ENCODE data around the gene C6orf141. TPM values are rescaled to one million over a fixed set of nuclear protein-coding genes. Genes with fewer than 3 reads are reported as not detected.

C6orf141 gene
- total RNA-seq, 1 experiment from 2014 or later: 43.8 TPM

DNA sequence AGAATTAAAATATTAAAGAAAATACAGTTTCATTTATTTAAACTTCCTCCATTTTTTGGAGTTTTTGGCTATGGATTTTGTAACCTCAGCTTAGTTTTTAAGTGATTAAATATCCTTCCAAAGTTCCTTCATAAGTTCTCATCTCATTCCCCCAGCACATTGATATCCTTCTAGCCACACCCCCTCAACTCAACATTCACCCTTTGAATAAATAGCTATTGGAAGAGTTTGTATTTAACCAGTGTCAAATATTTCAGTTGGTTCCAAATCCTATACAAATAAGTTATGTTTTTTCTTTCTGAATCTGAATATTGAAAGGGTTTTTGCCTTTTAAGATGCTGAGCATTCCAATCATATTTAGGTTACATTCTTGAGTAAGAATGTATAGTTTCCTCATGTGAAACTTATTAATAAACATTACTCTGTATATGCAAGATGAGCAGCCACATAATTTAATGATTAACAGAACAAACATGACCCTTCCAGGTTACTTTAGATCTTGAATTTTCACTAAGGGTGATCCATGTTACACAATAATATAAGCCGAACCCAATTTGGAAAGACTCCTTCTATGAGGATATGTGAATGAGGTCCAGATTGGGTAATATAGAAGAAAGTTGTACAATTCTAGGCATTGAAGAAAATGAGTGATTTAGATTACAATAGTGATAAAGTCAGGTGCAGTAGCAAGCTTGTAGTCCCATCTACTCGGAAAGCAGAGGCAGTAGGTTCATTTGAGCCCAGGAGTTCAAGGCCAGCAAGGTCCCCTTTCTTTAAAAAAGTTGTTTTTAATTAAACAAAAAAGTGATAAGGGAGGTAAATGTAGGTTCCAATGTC is 37.1 kb upstream of the C6orf141 start:
- Histone ChIP-seq H3K9me3 (ENCODE audit: low read length) (no peaks in the 10 kb centered on the region), H3K27me3 (ENCODE audit: low read length) (no peaks in the 10 kb centered on the region), H4K20me1 (ENCODE audit: low read length) (no peaks in the 10 kb centered on the region), H2AFZ (ENCODE audit: low read length) (no peak overlapping the region), H3F3A (ENCODE audit: low read length, unreplicated experiment) (peaks cover 4% of the 10 kb centered on the region), H3K27ac (ENCODE audit: low read length) (no peak overlapping the region), H3K4me3 (ENCODE audit: low read length) (no peak overlapping the region), H3K9ac (ENCODE audit: low read length) (no peak overlapping the region), H3K79me2 (ENCODE audit: low read length) (no peaks in the 10 kb centered on the region), H3K4me1 (ENCODE audit: insufficient read depth, low read length) (peaks cover 34% of the 10 kb centered on the region), H3K36me3 (ENCODE audit: low read depth, low read length) (no peaks in the 10 kb centered on the region), H3K9me2 (replicated peaks; ENCODE audit: low read length) (no peaks in the 10 kb centered on the region), H3K4me2 (ENCODE audit: low read length) (no peak overlapping the region)
- ChIA-PET CTCF (interaction anchor here (1.1 kb wide), 1 partner anchor 18 kb away, joined by 3 read pairs; no protein-coding TSS in a partner anchor), POLR2A (ENCODE audit: unreplicated experiment) (no interaction called here)
- BruUV-seq (replicated peaks): no TSS peak
- ATAC-seq (no peak), DNase-seq (peak; percentile 35)
- intact Hi-C loops (cut with micrococcal nuclease): no loop called here
- TF ChIP-seq EZH2 (IDR thresholded peaks at IDR 0.05; ENCODE audit: low read length, unreplicated experiment) (no peak), CTCF (conservative IDR thresholded peaks at IDR 0.05; ENCODE audit: low read depth, low read length) (no peak), EZH2phosphoT487 (IDR thresholded peaks at IDR 0.05; ENCODE audit: borderline replicate concordance, low read length) (no peak)

DNA sequence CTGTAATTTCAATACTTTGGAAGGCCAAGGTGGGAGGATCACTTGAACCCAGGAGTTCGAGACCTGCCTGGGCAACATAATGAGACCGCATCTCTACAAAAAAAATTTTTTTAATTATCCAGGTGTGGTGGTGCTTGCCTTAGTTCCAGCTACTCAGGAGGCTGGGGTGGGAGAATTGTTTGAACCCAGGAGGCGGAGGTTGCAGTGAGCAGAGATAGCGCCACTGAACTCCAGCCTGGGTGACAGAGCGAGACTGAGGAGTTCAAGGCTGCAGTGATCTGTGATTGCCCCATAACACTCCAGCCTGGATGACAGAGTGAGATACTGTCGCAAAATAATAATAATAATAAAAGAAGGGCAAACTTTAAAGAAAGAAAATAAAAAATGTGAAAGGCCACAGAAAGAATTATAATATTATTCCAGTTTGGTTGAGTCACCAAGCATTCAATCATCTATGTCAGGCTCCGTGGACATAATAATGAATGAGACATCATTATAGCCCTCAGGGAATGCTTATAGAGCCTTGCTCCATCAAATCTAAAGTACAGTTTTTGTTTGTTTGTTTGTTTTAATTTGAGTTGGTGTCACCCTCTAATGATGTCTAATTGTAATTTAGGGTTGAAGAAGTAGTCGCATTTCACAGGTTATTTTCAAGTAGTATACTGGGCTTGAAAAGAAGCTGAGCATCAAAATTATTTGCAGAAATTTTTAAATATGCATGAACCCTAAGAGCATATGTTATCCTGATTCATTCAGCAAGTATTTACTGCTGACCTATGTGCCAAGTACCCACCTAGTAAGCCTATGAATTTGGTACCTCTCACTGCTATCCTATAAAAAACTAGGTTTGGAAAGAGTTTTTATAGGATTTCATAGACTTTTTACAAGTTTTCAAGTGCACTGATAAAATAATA is 35.6 kb upstream of the C6orf141 start:
- intact Hi-C loops (cut with micrococcal nuclease): no loop called here
- ChIA-PET CTCF (no interaction called here), POLR2A (ENCODE audit: unreplicated experiment) (no interaction called here)
- no peaks in the 10 kb centered on the region for H3K27me3 ChIP-seq (ENCODE audit: low read length)
- TF ChIP-seq EZH2 (IDR thresholded peaks at IDR 0.05; ENCODE audit: low read length, unreplicated experiment): no peak
- TF ChIP-seq EZH2phosphoT487 (IDR thresholded peaks at IDR 0.05; ENCODE audit: borderline replicate concordance, low read length): no peak
- no peak for TF ChIP-seq CTCF (conservative IDR thresholded peaks at IDR 0.05; ENCODE audit: low read depth, low read length)
- H3K79me2 ChIP-seq (ENCODE audit: low read length): no peaks in the 10 kb centered on the region
- H3K4me2 ChIP-seq (ENCODE audit: low read length): peak overlapping the region; percentile 72
- no peaks in the 10 kb centered on the region for H4K20me1 ChIP-seq (ENCODE audit: low read length)
- no peaks in the 10 kb centered on the region for H3K9me2 ChIP-seq (replicated peaks; ENCODE audit: low read length)
- DNase-seq (peak; percentile 83), ATAC-seq (peak; percentile 93)
- no peaks in the 10 kb centered on the region for H3K36me3 ChIP-seq (ENCODE audit: low read depth, low read length)
- no TSS peak for BruUV-seq (replicated peaks)
- no peaks in the 10 kb centered on the region for H3K9me3 ChIP-seq (ENCODE audit: low read length)
- H3K4me3 ChIP-seq (ENCODE audit: low read length): peak overlapping the region; percentile 50
- peaks cover 34% of the 10 kb centered on the region for H3K4me1 ChIP-seq (ENCODE audit: insufficient read depth, low read length)
- H3F3A ChIP-seq (ENCODE audit: low read length, unreplicated experiment): peaks cover 4% of the 10 kb centered on the region
- no peak overlapping the region; the same call in 1 of the 2 replicates for H2AFZ ChIP-seq (ENCODE audit: low read length)
- peak overlapping the region; percentile 81 for H3K27ac ChIP-seq (ENCODE audit: low read length)
- peak overlapping the region; percentile 38 for H3K9ac ChIP-seq (ENCODE audit: low read length)

Measured in PC-3 (cell line).